Osteoblast (primary cell): ENCODE measurements around the gene RCOR2. TPM values are rescaled to one million over a fixed set of nuclear protein-coding genes. Genes with fewer than 3 reads are reported as not detected.

Experiments
- DNase-seq: peaks from one replicate; pipeline ENCODE4 v3.0.0; 2011; ENCODE audit warnings: low spot score, mixed read lengths; ENCODE audit not compliant: insufficient read length; ENCODE audit errors: missing footprints
- H2AFZ ChIP-seq: 2 replicates; pipeline ENCODE4 v1.6.0; 2011; ENCODE audit warnings: mild to moderate bottlenecking, low read length
- H3K27ac ChIP-seq: 2 replicates; pipeline ENCODE4 v1.5.1; 2011; ENCODE audit warnings: mild to moderate bottlenecking, low read depth, low read length, moderate library complexity
- H3K27me3 ChIP-seq: 2 replicates; pipeline ENCODE4 v1.6.0; 2012; ENCODE audit warnings: mild to moderate bottlenecking, control low read depth, inconsistent platforms, low read length, moderate library complexity; ENCODE audit not compliant: insufficient read depth
- H3K36me3 ChIP-seq: 2 replicates; pipeline ENCODE4 v1.5.1; 2011; ENCODE audit warnings: mild to moderate bottlenecking, low read length, control low read depth, moderate library complexity; ENCODE audit not compliant: insufficient read depth
- H3K4me1 ChIP-seq: 2 replicates; pipeline ENCODE4 v1.5.1; 2011; ENCODE audit warnings: mild to moderate bottlenecking, low read length, control low read depth, moderate library complexity; ENCODE audit not compliant: insufficient read depth
- H3K4me2 ChIP-seq: 2 replicates; pipeline ENCODE4 v1.6.0; 2011; ENCODE audit warnings: mild to moderate bottlenecking, low read length; ENCODE audit not compliant: insufficient read depth
- H3K4me3 ChIP-seq: fragments of 200-600 bp; sonication (generic); 3 replicates; pipeline ENCODE4 v1.5.1; 2012; ENCODE audit warnings: mild to moderate bottlenecking, low read length, inconsistent platforms; ENCODE audit not compliant: insufficient read depth
- H3K79me2 ChIP-seq: 2 replicates; pipeline ENCODE4 v1.6.0; 2012; ENCODE audit warnings: mild to moderate bottlenecking, low read length, control low read depth, inconsistent platforms; ENCODE audit not compliant: insufficient read depth
- H3K9me3 ChIP-seq: 2 replicates; pipeline ENCODE4 v1.5.1; 2011; ENCODE audit warnings: low read depth, low read length, control low read depth
- H4K20me1 ChIP-seq: 2 replicates; pipeline ENCODE4 v1.6.0; 2012; ENCODE audit warnings: mild to moderate bottlenecking, low read length, control low read depth; ENCODE audit not compliant: insufficient read depth
- CTCF ChIP-seq: IDR thresholded peaks from 2 replicates; pipeline ENCODE4 v1.5.1; 2011; ENCODE audit warnings: mild to moderate bottlenecking, low read depth, low read length, moderate library complexity; ENCODE audit errors: extremely low read depth
- total RNA-seq: library from RNA; depleted of rRNA; stranded (reverse); fragments of >200 nt; gene quantifications from 2 replicates; pipeline ENCODE4 v1.2.3, GENCODE V29; 2012

RCOR2 gene
- total RNA-seq, 1 donor: under 0.01 TPM

GRCh38 chr11:63914896-63915691, 1.9 kb downstream of the RCOR2 start:
- Histone ChIP-seq H3K79me2 (no peaks in the 10 kb centered on the region), H4K20me1 (peaks cover 7% of the 10 kb centered on the region), H3K27ac (no peak overlapping the region), H3K4me3 (no peak overlapping the region), H3K36me3 (no peaks in the 10 kb centered on the region), H3K4me2 (no peak overlapping the region), H3K4me1 (peaks cover 20% of the 10 kb centered on the region), H3K27me3 (no peaks in the 10 kb centered on the region), H2AFZ (no peak overlapping the region), H3K9me3 (no peaks in the 10 kb centered on the region)
- no peak for TF ChIP-seq CTCF
- peak; percentile 91 for DNase-seq

- no peaks in the 10 kb centered on the region for H3K9me3 ChIP-seq
- no peak overlapping the region for H2AFZ ChIP-seq
- H3K4me2 ChIP-seq: no peak overlapping the region
- H3K36me3 ChIP-seq: no peaks in the 10 kb centered on the region
- peaks cover 15% of the 10 kb centered on the region for H3K4me1 ChIP-seq
- no peak for TF ChIP-seq CTCF
- no peaks in the 10 kb centered on the region for H3K79me2 ChIP-seq
- peak; percentile 93 for DNase-seq
- H3K27ac ChIP-seq: no peak overlapping the region
- H4K20me1 ChIP-seq: peaks cover 7% of the 10 kb centered on the region
- H3K27me3 ChIP-seq: no peaks in the 10 kb centered on the region
- H3K4me3 ChIP-seq: no peak overlapping the region
These were observed 2.8 kb downstream of the RCOR2 start for GRCh38 chr11:63913866-63914830.

- H3K4me3 ChIP-seq: no peak overlapping the region
- H4K20me1 ChIP-seq: peaks cover 7% of the 10 kb centered on the region
- no peak overlapping the region for H2AFZ ChIP-seq
- peaks cover 4% of the 10 kb centered on the region for H3K4me1 ChIP-seq
- no peak for TF ChIP-seq CTCF
- H3K79me2 ChIP-seq: no peaks in the 10 kb centered on the region
- no peaks in the 10 kb centered on the region for H3K27me3 ChIP-seq
- DNase-seq: no peak
- no peak overlapping the region for H3K27ac ChIP-seq
- no peak overlapping the region for H3K4me2 ChIP-seq
- H3K36me3 ChIP-seq: no peaks in the 10 kb centered on the region
- H3K9me3 ChIP-seq: no peaks in the 10 kb centered on the region
These were observed 4.3 kb downstream of the RCOR2 start for GRCh38 chr11:63912678-63913077.

GRCh38 chr11:63911876-63912275, 5.1 kb downstream of the RCOR2 start:
- H3K4me3 ChIP-seq: no peak overlapping the region
- H3K27ac ChIP-seq: no peak overlapping the region
- H3K79me2 ChIP-seq: no peaks in the 10 kb centered on the region
- no peaks in the 10 kb centered on the region for H3K27me3 ChIP-seq
- peak; percentile 54 for DNase-seq
- no peaks in the 10 kb centered on the region for H3K4me1 ChIP-seq
- H2AFZ ChIP-seq: no peak overlapping the region
- no peak overlapping the region for H3K4me2 ChIP-seq
- no peaks in the 10 kb centered on the region for H3K36me3 ChIP-seq
- no peak for TF ChIP-seq CTCF
- no peaks in the 10 kb centered on the region for H3K9me3 ChIP-seq
- H4K20me1 ChIP-seq: peaks cover 7% of the 10 kb centered on the region
